GM19035 (cell line): ENCODE results near the gene EPHA7.

ENCODE experiments used
- ATAC-seq: cut with Tn5 transposase; IDR thresholded peaks from one replicate; pipeline ENCODE4 v1.9.1; 2021; ENCODE audit not compliant: unreplicated experiment

EPHA7 gene

GRCh38 chr6:93393554-93394074 lies 25.7 kb downstream of the EPHA7 start:
- no peak for ATAC-seq

DNA sequence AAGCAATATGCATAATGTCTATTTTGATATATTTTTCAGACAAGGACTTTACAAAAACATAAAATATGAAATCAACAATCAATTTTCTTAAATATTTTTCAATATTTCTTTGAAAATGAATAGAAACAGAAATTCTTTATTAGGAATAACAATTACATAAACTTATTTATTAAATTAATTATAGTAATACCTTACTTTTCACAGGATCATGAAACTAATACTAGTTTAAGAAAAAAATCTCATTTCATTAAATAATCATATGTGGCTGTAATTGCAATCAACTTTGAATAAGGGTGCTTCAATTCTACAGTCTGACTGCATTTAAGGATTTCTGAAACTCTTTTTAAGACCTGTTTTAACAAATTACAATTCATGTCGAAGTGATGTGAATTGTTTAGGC lies 26.6 kb downstream of the EPHA7 start:
- no peak for ATAC-seq

DNA sequence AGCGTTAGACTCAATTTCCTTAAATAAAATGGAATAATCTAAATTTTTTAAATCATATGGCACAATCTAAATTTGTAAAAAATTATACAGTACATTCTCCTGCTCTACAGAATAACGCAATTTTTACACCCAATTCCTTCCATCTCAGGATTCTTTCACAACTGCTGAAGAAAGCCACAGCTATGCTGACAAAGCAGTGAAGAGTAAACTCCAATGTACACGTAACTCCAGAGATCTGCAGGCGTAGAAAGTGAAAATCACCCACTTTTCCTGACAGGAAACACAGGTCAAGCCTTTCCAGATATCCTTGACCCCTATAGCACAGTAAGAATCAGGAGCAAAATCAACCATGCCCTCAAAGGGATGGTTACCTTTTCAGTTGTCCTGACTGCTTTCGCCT lies 27.4 kb downstream of the EPHA7 start:
- no peak for ATAC-seq

GRCh38 chr6:93389192-93389591 lies 30.2 kb downstream of the EPHA7 start:
- no peak for ATAC-seq

DNA sequence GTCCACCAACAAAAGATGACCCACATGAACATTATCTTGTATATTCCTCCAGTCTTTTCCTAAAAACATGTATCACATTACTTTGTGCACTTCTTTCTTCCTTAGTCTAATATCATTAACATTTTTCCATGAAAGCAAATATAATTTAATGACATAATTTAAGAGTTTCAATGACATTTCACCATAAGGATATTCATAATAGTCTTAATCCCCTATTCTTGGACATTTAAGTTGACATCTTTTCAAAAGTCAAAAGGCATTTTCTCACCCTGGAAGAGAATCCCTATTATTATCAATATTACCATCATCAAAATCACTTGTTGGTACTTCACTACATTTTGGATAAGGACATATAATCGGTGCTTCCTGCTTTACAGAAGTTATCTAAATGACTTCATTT lies 31.3 kb downstream of the EPHA7 start:
- no peak for ATAC-seq

- ATAC-seq, result no peak
Measured at GRCh38 chr6:93376026-93376540, 43.3 kb downstream of the EPHA7 start.

- ATAC-seq, result no peak
Measured at GRCh38 chr6:93373445-93373844, 45.9 kb downstream of the EPHA7 start.

DNA sequence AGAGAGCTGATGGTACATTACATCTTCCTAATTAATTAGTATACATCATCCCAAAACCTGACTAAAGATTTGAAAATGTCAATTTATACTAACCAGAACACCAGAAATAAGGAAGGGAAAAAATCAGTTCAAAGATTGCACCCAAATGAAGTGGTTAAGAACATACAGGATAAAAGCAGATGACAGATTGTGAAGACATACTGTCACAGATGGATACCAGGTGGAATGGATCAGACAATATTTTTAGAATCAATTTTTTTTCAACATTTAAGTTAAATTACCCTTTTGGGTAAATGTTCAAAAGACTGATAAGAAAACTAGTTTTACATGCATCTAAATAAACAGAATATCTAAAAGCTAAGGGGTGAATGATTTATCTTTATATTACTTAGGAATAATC lies 47.6 kb downstream of the EPHA7 start:
- ATAC-seq, result no peak

DNA sequence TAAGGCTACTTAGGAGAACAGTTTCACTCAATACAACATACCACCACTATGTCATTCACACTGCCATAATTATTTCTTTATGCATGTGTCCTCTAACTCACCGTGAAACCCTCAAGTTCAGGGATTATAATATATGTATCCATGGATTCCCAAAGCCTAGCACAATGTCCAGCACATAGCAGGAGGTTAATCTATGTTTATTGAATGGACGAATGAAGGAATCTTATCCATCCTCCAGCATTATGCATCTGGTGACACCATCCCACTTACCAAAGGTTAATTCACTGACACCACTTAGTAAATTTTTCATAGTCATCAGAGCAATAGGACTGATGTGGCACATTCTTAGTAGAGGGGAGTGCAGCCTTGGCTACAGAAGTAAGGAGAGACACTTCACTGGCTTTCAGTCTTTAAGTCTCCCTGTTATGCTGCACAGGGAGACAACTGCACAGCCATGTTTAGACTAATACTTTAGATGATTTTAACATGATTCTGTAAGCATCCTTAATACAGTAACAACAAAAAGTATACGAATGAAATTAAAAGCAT lies 49.7 kb downstream of the EPHA7 start:
- ATAC-seq, result no peak

- no peak for ATAC-seq
Measured at GRCh38 chr6:93366506-93366905, 52.9 kb downstream of the EPHA7 start.

DNA sequence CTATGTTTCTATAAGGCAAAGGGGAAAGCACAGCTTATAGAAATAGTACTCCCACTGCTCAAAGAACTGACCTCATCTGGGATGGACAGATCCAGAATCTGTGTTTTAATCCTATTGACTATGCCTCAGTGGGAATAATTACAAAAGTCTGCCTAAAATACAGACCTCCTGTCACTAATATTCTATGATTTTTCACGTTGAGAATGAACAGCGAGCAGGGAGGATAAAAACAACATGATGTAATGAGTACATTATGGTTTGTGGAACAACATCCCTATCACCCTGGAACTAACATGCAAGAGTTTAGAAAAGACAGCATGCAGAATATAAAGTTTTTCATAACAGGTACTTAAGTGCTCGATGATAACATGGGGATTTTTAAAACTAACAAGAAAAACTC lies 53.9 kb downstream of the EPHA7 start:
- ATAC-seq, result no peak

GRCh38 chr6:93358435-93358834 lies 60.9 kb downstream of the EPHA7 start:
- ATAC-seq, result no peak

GRCh38 chr6:93352604-93353003 lies 66.8 kb downstream of the EPHA7 start:
- no peak for ATAC-seq

DNA sequence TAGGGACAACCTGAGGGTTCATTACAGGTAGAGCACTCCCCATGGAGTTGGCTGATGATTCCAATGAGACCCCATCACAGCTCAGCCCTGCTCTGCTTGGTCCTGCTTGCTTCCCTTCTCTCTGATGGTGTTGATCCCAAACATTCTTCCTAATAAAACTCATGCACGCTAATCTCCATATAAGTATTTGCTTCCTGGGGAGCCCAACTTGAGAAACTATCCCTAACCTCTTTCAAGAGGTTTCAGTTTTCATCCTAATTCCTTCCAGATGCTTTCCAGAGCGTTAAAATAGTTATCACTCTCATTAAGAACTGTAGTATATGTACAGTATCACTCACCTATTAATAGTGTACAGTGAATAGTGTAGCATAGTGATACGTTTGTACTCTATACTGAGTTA lies 68.1 kb downstream of the EPHA7 start:
- ATAC-seq, result no peak

- ATAC-seq, result no peak
Measured at GRCh38 chr6:93350774-93351173, 68.6 kb downstream of the EPHA7 start.

- no peak for ATAC-seq
Measured at GRCh38 chr6:93344333-93344835, 75.0 kb downstream of the EPHA7 start.

DNA sequence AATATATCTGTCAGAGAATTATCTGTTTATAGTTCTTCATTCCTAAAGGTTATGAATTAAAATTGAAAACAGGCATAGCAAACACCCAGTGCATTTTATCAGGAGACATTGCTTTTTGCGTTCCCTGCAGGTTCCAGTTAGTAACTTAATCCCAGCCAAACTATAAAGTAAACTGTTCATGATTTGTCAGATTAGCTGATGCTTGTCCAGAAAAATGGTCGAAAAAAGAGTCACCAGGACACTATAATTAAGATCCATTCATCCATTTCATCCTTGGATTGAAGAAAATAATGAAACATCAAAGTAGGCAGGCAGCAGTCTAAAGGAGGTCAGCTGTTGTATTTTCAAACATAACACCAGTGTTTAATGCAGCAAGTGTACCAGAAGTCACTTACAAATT lies 75.9 kb downstream of the EPHA7 start:
- ATAC-seq, result no peak

DNA sequence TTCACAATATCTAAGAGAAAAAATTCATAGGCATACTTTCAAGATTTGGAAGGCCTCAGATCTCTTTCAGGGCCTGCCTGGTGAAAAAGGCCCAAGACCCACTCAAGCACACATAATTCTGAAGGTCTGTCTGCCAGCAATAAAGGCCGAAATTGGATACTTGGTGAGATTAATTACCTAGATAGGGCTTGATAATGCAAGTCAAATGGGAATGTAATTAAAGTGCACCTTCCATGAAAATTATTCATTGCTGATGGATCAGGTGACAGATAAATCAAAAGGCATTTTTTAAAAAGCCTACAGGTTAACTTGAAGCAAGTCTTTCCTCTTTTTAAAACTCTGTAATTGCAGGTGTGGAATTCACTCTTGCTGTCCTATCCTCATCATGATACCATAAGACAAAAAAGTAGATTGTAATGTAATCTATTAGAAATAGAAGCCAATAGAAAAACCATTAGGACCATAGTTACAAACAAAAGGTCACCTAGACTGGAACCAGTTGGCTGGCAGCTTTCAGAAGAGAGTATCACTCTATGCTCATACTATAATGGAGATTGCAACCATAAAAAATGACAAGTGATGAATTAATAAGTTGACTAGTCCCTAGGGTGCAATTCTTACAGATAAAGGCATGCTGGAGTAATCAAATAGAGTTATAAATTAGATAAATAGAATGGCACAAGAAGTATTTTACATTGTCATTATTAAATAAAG lies 77.3 kb downstream of the EPHA7 start:
- no peak for ATAC-seq

GRCh38 chr6:93337772-93338394 lies 81.5 kb downstream of the EPHA7 start:
- ATAC-seq, result no peak

DNA sequence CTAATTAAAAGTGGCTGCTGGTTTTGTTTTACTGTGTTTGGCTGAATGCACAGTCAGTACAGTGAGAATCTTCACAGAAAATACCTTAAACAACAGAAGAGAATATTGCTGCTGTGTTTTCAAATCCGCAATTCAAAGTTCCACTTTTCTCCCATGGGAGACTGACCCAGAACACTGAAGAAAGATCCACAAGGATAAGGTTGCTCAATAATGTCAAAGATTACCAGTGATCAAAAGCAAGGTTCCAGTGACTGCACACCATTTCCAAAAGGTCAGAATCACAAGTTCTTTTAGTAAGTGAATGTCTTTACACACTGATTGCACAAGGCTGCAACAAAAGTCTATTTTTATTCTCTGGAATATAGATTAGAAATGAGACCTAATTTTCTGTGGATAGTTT lies 82.3 kb downstream of the EPHA7 start:
- no peak for ATAC-seq

- no peak for ATAC-seq
Measured at GRCh38 chr6:93329301-93330000, 89.9 kb downstream of the EPHA7 start.
